WTC11 (cell line): Measurements from ENCODE around the gene WDFY3. TPM values are rescaled to one million over a fixed set of nuclear protein-coding genes. Genes with fewer than 3 reads are reported as not detected.

Experiments
- ATAC-seq: fragments of 200-7000 bp; cut with Tn5 transposase; 2 replicates; pipeline ENCODE4 v1.10.0; 2021; ENCODE audit warnings: mild to moderate bottlenecking, moderate library complexity
- CTCF ChIA-PET: fragments of 300-600 bp; sonication (Branson Sonifier 250); formaldehyde crosslinking; loops from one replicate; lab custom pipeline; 2021; ENCODE audit warnings: antibody characterized with exemption; lab: Charles Lee
- POLR2A ChIA-PET: fragments of 350-600 bp; sonication (Branson Sonifier 250); formaldehyde crosslinking; loops from one replicate; lab custom pipeline; 2021; ENCODE audit warnings: antibody characterized with exemption; lab: Charles Lee
- DNase-seq: peaks from one replicate; pipeline ENCODE4 v3.0.0; 2021; ENCODE audit warnings: low spot score
- H3K27ac Mint-ChIP-seq: 2 replicates; pipeline ENCODE4 v1.8.0; 2021; ENCODE audit warnings: mixed read lengths
- H3K27me3 Mint-ChIP-seq: 2 replicates; pipeline ENCODE4 v1.8.0; 2021; ENCODE audit warnings: low read depth, mild to moderate bottlenecking, moderate library complexity, mixed read lengths
- H3K36me3 Mint-ChIP-seq: 2 replicates; pipeline ENCODE4 v1.8.0; 2021; ENCODE audit warnings: mixed read lengths
- H3K4me1 Mint-ChIP-seq: 2 replicates; pipeline ENCODE4 v1.8.0; 2022; ENCODE audit warnings: mixed read lengths
- H3K4me3 Mint-ChIP-seq: 2 replicates; pipeline ENCODE4 v1.8.0; 2021; ENCODE audit warnings: mild to moderate bottlenecking, moderate library complexity, mixed read lengths
- H3K9me3 Mint-ChIP-seq: 2 replicates; pipeline ENCODE4 v1.8.0; 2021; ENCODE audit warnings: mixed read lengths
- ATF3 ChIP-seq: sonication (generic); formaldehyde crosslinking; conservative IDR thresholded peaks from 2 replicates; pipeline ENCODE4 v1.8.1; 2022; ENCODE audit warnings: mild to moderate bottlenecking, missing genetic modification reagents
- ATF6 ChIP-seq: sonication (generic); formaldehyde crosslinking; IDR thresholded peaks from 2 replicates; pipeline ENCODE4 v1.8.1; 2023; ENCODE audit warnings: mild to moderate bottlenecking, missing genetic modification reagents
- CTCF ChIP-seq: fragments of 200-600 bp; IDR thresholded peaks from 2 replicates; pipeline ENCODE4 v1.8.0; 2022; ENCODE audit warnings: antibody characterized with exemption
- E2F4 ChIP-seq: sonication (generic); formaldehyde crosslinking; IDR thresholded peaks from 2 replicates; pipeline ENCODE4 v1.8.1; 2022; ENCODE audit warnings: low read depth, mild to moderate bottlenecking, moderate library complexity, missing genetic modification reagents, borderline replicate concordance
- E2F5 ChIP-seq: sonication (generic); formaldehyde crosslinking; IDR thresholded peaks from 2 replicates; pipeline ENCODE4 v1.8.1; 2022; ENCODE audit warnings: mild to moderate bottlenecking, moderate library complexity, missing genetic modification reagents
- ERG ChIP-seq: fragments of 250-450 bp; sonication (Bioruptor Pico); IDR thresholded peaks from 2 replicates; pipeline ENCODE4 v1.8.0; 2021; ENCODE audit warnings: mild to moderate bottlenecking
- ESRRA ChIP-seq: sonication (generic); formaldehyde crosslinking; IDR thresholded peaks from 2 replicates; pipeline ENCODE4 v1.8.1; 2022; ENCODE audit warnings: mild to moderate bottlenecking, missing genetic modification reagents, borderline replicate concordance
- HMGA2 ChIP-seq: fragments of 250-450 bp; sonication (Bioruptor Pico); IDR thresholded peaks from 2 replicates; pipeline ENCODE4 v1.4.0; 2021; ENCODE audit warnings: mild to moderate bottlenecking, moderate library complexity
- IRF1 ChIP-seq: sonication (generic); formaldehyde crosslinking; IDR thresholded peaks from 2 replicates; pipeline ENCODE4 v1.8.0; 2023; ENCODE audit warnings: missing genetic modification reagents
- MXD4 ChIP-seq: fragments of 250-450 bp; sonication (Bioruptor Pico); IDR thresholded peaks from 2 replicates; pipeline ENCODE4 v1.8.0; 2021; ENCODE audit warnings: mild to moderate bottlenecking, moderate library complexity, borderline replicate concordance
- NFATC4 ChIP-seq: fragments of 250-450 bp; sonication (Bioruptor Pico); IDR thresholded peaks from 2 replicates; pipeline ENCODE4 v1.9.0; 2021; ENCODE audit warnings: mild to moderate bottlenecking
- PREB ChIP-seq: sonication (generic); formaldehyde crosslinking; IDR thresholded peaks from 2 replicates; pipeline ENCODE4 v1.8.1; 2022; ENCODE audit warnings: mild to moderate bottlenecking, missing genetic modification reagents, moderate library complexity, borderline replicate concordance
- TP53 ChIP-seq: sonication (generic); formaldehyde crosslinking; IDR thresholded peaks from 2 replicates; pipeline ENCODE4 v1.8.1; 2023; ENCODE audit warnings: mild to moderate bottlenecking, missing genetic modification reagents
- ZMAT4 ChIP-seq: fragments of 250-450 bp; sonication (Bioruptor Pico); IDR thresholded peaks from 2 replicates; pipeline ENCODE4 v1.9.0; 2021; ENCODE audit warnings: mild to moderate bottlenecking
- ZNF138 ChIP-seq: sonication (generic); formaldehyde crosslinking; conservative IDR thresholded peaks from 2 replicates; pipeline ENCODE4 v1.8.1; 2022; ENCODE audit warnings: mild to moderate bottlenecking, moderate library complexity, missing genetic modification reagents
- ZNF281 ChIP-seq: sonication (generic); formaldehyde crosslinking; IDR thresholded peaks from 2 replicates; pipeline ENCODE4 v1.8.0; 2023; ENCODE audit warnings: mild to moderate bottlenecking, missing genetic modification reagents
- ZNF317 ChIP-seq: sonication (generic); formaldehyde crosslinking; IDR thresholded peaks from 2 replicates; pipeline ENCODE4 v1.8.1; 2023; ENCODE audit warnings: low read depth, mild to moderate bottlenecking, moderate library complexity, missing genetic modification reagents, borderline replicate concordance
- ZNF396 ChIP-seq: fragments of 250-450 bp; sonication (Bioruptor Pico); IDR thresholded peaks from 2 replicates; pipeline ENCODE4 v1.8.0; 2021; ENCODE audit warnings: mild to moderate bottlenecking, moderate library complexity, borderline replicate concordance
- ZNF416 ChIP-seq: fragments of 250-450 bp; sonication (Bioruptor Pico); IDR thresholded peaks from 2 replicates; pipeline ENCODE4 v1.9.0; 2021; ENCODE audit warnings: mild to moderate bottlenecking, inconsistent platforms
- total RNA-seq: library from RNA; stranded (reverse); gene quantifications from 3 replicates; pipeline ENCODE4 v1.2.3, GENCODE V29; 2021

The WDFY3 gene
- total RNA-seq, 1 experiment from 2014 or later = 77.2 TPM

- no peak overlapping the region for H3K4me3 Mint-ChIP-seq
- ATAC-seq = no peak
- TF ChIP-seq ATF3 (CRISPR knock-in tag) (no peak), ERG (CRISPR knock-in tag) (no peak), NFATC4 (CRISPR knock-in tag) (no peak), TP53 (no peak), ZNF317 (CRISPR knock-in tag) (no peak), ZNF396 (CRISPR knock-in tag) (no peak), ESRRA (CRISPR knock-in tag) (no peak), E2F4 (CRISPR knock-in tag) (no peak), IRF1 (no peak), ATF6 (CRISPR knock-in tag) (no peak), PREB (CRISPR knock-in tag) (no peak), ZMAT4 (no peak)
- no peak overlapping the region for H3K27ac Mint-ChIP-seq
- no peaks in the 10 kb centered on the region for H3K9me3 Mint-ChIP-seq
- CTCF ChIA-PET = no interaction called here
- POLR2A ChIA-PET = no interaction called here
- no peaks in the 10 kb centered on the region for H3K4me1 Mint-ChIP-seq
- DNase-seq = no peak
- no peaks in the 10 kb centered on the region for H3K27me3 Mint-ChIP-seq
- H3K36me3 Mint-ChIP-seq = peaks cover 62% of the 10 kb centered on the region
These were observed 255.9 kb downstream of the WDFY3 start for GRCh38 chr4:84710548-84710947.

GRCh38 chr4:84708406-84709135 lies 257.9 kb downstream of the WDFY3 start:
- POLR2A ChIA-PET = no interaction called here
- CTCF ChIA-PET = interaction anchor here (1.0 kb wide), 1 partner anchor 130 kb away, joined by 3 read pairs; no protein-coding TSS in a partner anchor
- no peaks in the 10 kb centered on the region for H3K9me3 Mint-ChIP-seq
- peaks cover 58% of the 10 kb centered on the region for H3K36me3 Mint-ChIP-seq
- no peaks in the 10 kb centered on the region for H3K4me1 Mint-ChIP-seq
- H3K27ac Mint-ChIP-seq = no peak overlapping the region
- no peak for ATAC-seq
- no peaks in the 10 kb centered on the region for H3K27me3 Mint-ChIP-seq
- DNase-seq = no peak
- H3K4me3 Mint-ChIP-seq = no peak overlapping the region
- TF ChIP-seq ZNF416 (CRISPR knock-in tag) = no peak
- TF ChIP-seq E2F5 = no peak
- TF ChIP-seq HMGA2 = no peak
- TF ChIP-seq CTCF = no peak
- TF ChIP-seq MXD4 (CRISPR knock-in tag) = no peak
- no peak for TF ChIP-seq ZNF281
- no peak for TF ChIP-seq ZNF138 (CRISPR knock-in tag)
